Activated CD8-positive, alpha-beta T cell treated with anti-CD3 and anti-CD28 coated beads for 36 hours (primary cell): ENCODE data around the gene HOXD4. TPM values are rescaled to one million over a fixed set of nuclear protein-coding genes. Genes with fewer than 3 reads are reported as not detected.

Experiments
- ATAC-seq: fragments of 200-7000 bp; cut with Tn5 transposase; one replicate; pipeline ENCODE4 v1.10.0; 2021; ENCODE audit warnings: mild to moderate bottlenecking, moderate library complexity
- CTCF ChIA-PET: fragments of 350-600 bp; sonication (Branson Sonifier 250); formaldehyde crosslinking; loops from one replicate; lab custom pipeline; 2021; ENCODE audit warnings: antibody characterized with exemption; lab: Charles Lee
- POLR2A ChIA-PET: fragments of 350-600 bp; sonication (Branson Sonifier 250); formaldehyde crosslinking; loops from one replicate; lab custom pipeline; 2021; ENCODE audit warnings: antibody characterized with exemption; lab: Charles Lee
- DNase-seq: peaks from one replicate; pipeline ENCODE4 v3.0.0-alpha.2; 2020
- H3K27ac Mint-ChIP-seq: one replicate; pipeline ENCODE4 v1.8.0; 2021; ENCODE audit warnings: mild to moderate bottlenecking, mixed read lengths
- H3K27me3 Mint-ChIP-seq: one replicate; pipeline ENCODE4 v1.8.0; 2021; ENCODE audit warnings: mixed read lengths
- H3K36me3 Mint-ChIP-seq: one replicate; pipeline ENCODE4 v1.8.0; 2021; ENCODE audit warnings: low read depth, mixed read lengths
- H3K4me1 Mint-ChIP-seq: one replicate; pipeline ENCODE4 v1.8.0; 2021; ENCODE audit warnings: low read depth, mixed read lengths
- H3K4me3 Mint-ChIP-seq: one replicate; pipeline ENCODE4 v1.8.0; 2021; ENCODE audit warnings: mild to moderate bottlenecking, moderate library complexity, mixed read lengths
- H3K9me3 Mint-ChIP-seq: one replicate; pipeline ENCODE4 v1.8.0; 2021; ENCODE audit warnings: mixed read lengths
- CTCF ChIP-seq: fragments of 200-600 bp; IDR thresholded peaks from one replicate; pipeline ENCODE4 v1.8.0; 2022; ENCODE audit warnings: antibody characterized with exemption, mild to moderate bottlenecking
- intact Hi-C: fragments of 100-400 bp; cut with micrococcal nuclease; formaldehyde crosslinking; loops from one replicate; pipeline ENCODE4 v1.10.0; 2022
- microRNA-seq: library from miRNA; unstranded; fragments of <30 nt; microRNA quantifications from one replicate; pipeline ENCODE4 v1.2.0, GENCODE V29; 2022; ENCODE audit warnings: borderline microRNAs expressed, borderline replicate concordance
- total RNA-seq, 2 experiments: library from RNA; stranded (reverse); gene quantifications; one replicate each; pipeline ENCODE4 v1.2.3, GENCODE V29; 2021

The HOXD4 gene
- total RNA-seq, 2 experiments from 2014 or later: not detected

GRCh38 chr2:176192351-176192750, 41.0 kb downstream of the HOXD4 start:
- ATAC-seq (no peak), DNase-seq (no peak)
- H3K36me3 Mint-ChIP-seq: no peaks in the 10 kb centered on the region
- no peak overlapping the region for H3K4me3 Mint-ChIP-seq
- peaks cover 13% of the 10 kb centered on the region for H3K4me1 Mint-ChIP-seq
- no peak for TF ChIP-seq CTCF
- H3K27me3 Mint-ChIP-seq: peaks cover 61% of the 10 kb centered on the region
- H3K27ac Mint-ChIP-seq: no peak overlapping the region
- H3K9me3 Mint-ChIP-seq: no peaks in the 10 kb centered on the region
- POLR2A ChIA-PET: no interaction called here
- CTCF ChIA-PET: interaction anchor here (1.2 to 1.7 kb wide), 3 partner anchors 52 to 362 kb away, joined by 3 to 7 read pairs (median 5); no protein-coding TSS in a partner anchor
- intact Hi-C loops: no loop called here

- ChIA-PET POLR2A (no interaction called here), CTCF (interaction anchor here (1.2 to 1.7 kb wide), 3 partner anchors 52 to 361 kb away, joined by 3 to 7 read pairs (median 5); no protein-coding TSS in a partner anchor)
- no peak for TF ChIP-seq CTCF
- Mint-ChIP-seq H3K4me3 (no peak overlapping the region), H3K36me3 (no peaks in the 10 kb centered on the region), H3K9me3 (no peaks in the 10 kb centered on the region), H3K4me1 (peaks cover 6% of the 10 kb centered on the region), H3K27ac (no peak overlapping the region), H3K27me3 (peaks cover 60% of the 10 kb centered on the region)
- ATAC-seq: no peak
- no peak for DNase-seq
- intact Hi-C loops: no loop called here
Measured at GRCh38 chr2:176193048-176193447, 41.7 kb downstream of the HOXD4 start.

GRCh38 chr2:176199902-176200301, 48.6 kb downstream of the HOXD4 start:
- intact Hi-C loops: no loop called here
- no peak overlapping the region for H3K27ac Mint-ChIP-seq
- ATAC-seq (no peak), DNase-seq (no peak)
- no peak overlapping the region for H3K4me3 Mint-ChIP-seq
- ChIA-PET POLR2A (no interaction called here), CTCF (interaction anchor here (0.6 kb wide), 1 partner anchor 24 kb away, joined by 3 read pairs; no protein-coding TSS in a partner anchor)
- TF ChIP-seq CTCF: no peak
- no peaks in the 10 kb centered on the region for H3K9me3 Mint-ChIP-seq
- no peaks in the 10 kb centered on the region for H3K4me1 Mint-ChIP-seq
- H3K27me3 Mint-ChIP-seq: peaks cover 40% of the 10 kb centered on the region
- H3K36me3 Mint-ChIP-seq: no peaks in the 10 kb centered on the region

GRCh38 chr2:176200971-176201370, 49.6 kb downstream of the HOXD4 start:
- no peak for TF ChIP-seq CTCF
- no peaks in the 10 kb centered on the region for H3K36me3 Mint-ChIP-seq
- no peaks in the 10 kb centered on the region for H3K9me3 Mint-ChIP-seq
- intact Hi-C loops: no loop called here
- no peak for ATAC-seq
- no peak overlapping the region for H3K27ac Mint-ChIP-seq
- no peak for DNase-seq
- POLR2A ChIA-PET: no interaction called here
- H3K4me3 Mint-ChIP-seq: no peak overlapping the region
- H3K27me3 Mint-ChIP-seq: peaks cover 36% of the 10 kb centered on the region
- no peaks in the 10 kb centered on the region for H3K4me1 Mint-ChIP-seq
- CTCF ChIA-PET: no interaction called here

- POLR2A ChIA-PET: no interaction called here
- DNase-seq (no peak), ATAC-seq (no peak)
- intact Hi-C loops: no loop called here
- CTCF ChIA-PET: no interaction called here
- Mint-ChIP-seq H3K36me3 (no peaks in the 10 kb centered on the region), H3K9me3 (no peaks in the 10 kb centered on the region), H3K4me1 (no peaks in the 10 kb centered on the region), H3K27me3 (peaks cover 27% of the 10 kb centered on the region), H3K4me3 (no peak overlapping the region), H3K27ac (no peak overlapping the region)
- TF ChIP-seq CTCF: no peak
Measured at GRCh38 chr2:176202491-176202890, 51.1 kb downstream of the HOXD4 start.

Small RNA genes lying within 50 kb of the gene (microRNA-seq; reads per million reads assigned to microRNA genes)
- 1.8 reads per million for gene MIR10B

Other genes starting within 250 kb of the HOXD4 start
- gene LNPK, start 149.3 kb upstream of the HOXD4 start, total RNA-seq: 10 to 100 TPM; 41.9 to 44.7 TPM
- not detected for gene EVX2, start 67.6 kb upstream of the HOXD4 start, total RNA-seq
- not detected for gene HOXD13, start 58.8 kb upstream of the HOXD4 start, total RNA-seq
- gene HOXD12, start 51.8 kb upstream of the HOXD4 start, total RNA-seq: not detected
- not detected for gene HOXD11, start 44.3 kb upstream of the HOXD4 start, total RNA-seq
- not detected for gene HOXD10, start 34.8 kb upstream of the HOXD4 start, total RNA-seq
- not detected for gene HOXD9, start 28.8 kb upstream of the HOXD4 start, total RNA-seq
- gene HOXD8, start 21.8 kb upstream of the HOXD4 start, total RNA-seq: not detected
- not detected for gene HOXD3, start 5.8 kb downstream of the HOXD4 start, total RNA-seq
- gene HOXD1, start 37.1 kb downstream of the HOXD4 start, total RNA-seq: not detected
- 10 to 100 TPM; 27.3 to 30.1 TPM for gene MTX2, start 117.9 kb downstream of the HOXD4 start, total RNA-seq